Suprapubic skin (tissue), 3 donors: Measurements from ENCODE around the gene KDM8.

Experiments
- CTCF ChIP-seq, 2 donors: fragments of 200-600 bp in 1 of 2; fragments of 450-650 bp in 1 of 2; sonication (generic) in 1 of 2; IDR thresholded peaks; one replicate each; pipeline ENCODE4 v1.5.1; 2016 to 2019; ENCODE audit warnings: antibody characterized with exemption in 2 of 2, mild to moderate bottlenecking in 1 of 2, moderate library complexity in 1 of 2
- EP300 ChIP-seq: sonication (generic); formaldehyde crosslinking; IDR thresholded peaks from one replicate; pipeline ENCODE4 v1.6.1; 2017; ENCODE audit warnings: antibody characterized with exemption
- POLR2A ChIP-seq, 2 donors: fragments of 450-650 bp; IDR thresholded peaks; one replicate each; pipeline ENCODE4 v1.6.1; 2017; ENCODE audit warnings: antibody characterized with exemption in 2 of 2, mild to moderate bottlenecking in 2 of 2, moderate library complexity in 2 of 2

GRCh38 chr16:27226976-27227705, 23.8 kb downstream of the KDM8 start:
- no peak for TF ChIP-seq CTCF (IDR thresholded peaks at IDR 0.05)
- no peak for TF ChIP-seq POLR2A (IDR thresholded peaks at IDR 0.05)
- TF ChIP-seq EP300, result no peak
